Measurements from ENCODE around the gene CMTM1.

CMTM1 gene

DNA sequence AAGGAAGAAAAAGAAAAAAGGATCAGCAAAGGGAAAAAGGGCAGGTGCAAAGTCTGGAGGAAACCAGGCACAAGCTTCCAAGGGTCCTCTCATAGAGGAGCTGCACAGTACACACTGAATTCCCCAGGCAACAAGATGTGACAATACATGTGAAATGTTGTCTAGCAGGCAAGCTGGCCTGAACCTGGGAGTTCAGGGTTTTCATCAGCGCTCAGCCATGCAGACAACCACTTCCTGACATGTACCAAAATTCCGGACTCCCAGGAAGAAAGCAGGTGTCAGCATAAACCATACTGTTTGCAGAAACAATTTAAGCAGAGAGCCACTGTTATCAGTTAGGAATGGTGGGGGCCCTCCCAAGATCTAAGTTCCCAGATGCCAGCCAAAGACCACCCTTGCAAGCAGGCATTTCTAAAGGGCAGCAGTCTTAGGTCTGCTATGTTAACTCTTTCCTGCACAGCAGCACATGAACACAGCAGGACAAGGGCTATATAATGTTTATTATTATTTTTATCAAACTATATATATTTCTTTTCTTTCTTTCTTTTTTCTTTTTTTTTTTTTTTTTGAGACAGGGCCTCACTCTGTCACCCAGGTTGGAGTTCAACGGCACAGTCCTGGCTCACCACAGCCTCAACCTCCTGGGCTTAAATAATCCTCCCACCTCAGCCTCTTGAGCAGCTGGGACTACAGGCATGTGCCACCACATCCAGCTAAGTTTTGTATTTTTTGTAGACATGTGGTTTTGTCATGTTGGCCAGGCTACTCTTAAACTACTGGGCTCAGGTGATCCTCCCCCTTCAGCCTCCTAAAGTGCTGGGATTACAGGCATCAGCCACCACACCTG lies 26.4 kb upstream of the CMTM1 start:
- no peak for DNase-seq

DNA sequence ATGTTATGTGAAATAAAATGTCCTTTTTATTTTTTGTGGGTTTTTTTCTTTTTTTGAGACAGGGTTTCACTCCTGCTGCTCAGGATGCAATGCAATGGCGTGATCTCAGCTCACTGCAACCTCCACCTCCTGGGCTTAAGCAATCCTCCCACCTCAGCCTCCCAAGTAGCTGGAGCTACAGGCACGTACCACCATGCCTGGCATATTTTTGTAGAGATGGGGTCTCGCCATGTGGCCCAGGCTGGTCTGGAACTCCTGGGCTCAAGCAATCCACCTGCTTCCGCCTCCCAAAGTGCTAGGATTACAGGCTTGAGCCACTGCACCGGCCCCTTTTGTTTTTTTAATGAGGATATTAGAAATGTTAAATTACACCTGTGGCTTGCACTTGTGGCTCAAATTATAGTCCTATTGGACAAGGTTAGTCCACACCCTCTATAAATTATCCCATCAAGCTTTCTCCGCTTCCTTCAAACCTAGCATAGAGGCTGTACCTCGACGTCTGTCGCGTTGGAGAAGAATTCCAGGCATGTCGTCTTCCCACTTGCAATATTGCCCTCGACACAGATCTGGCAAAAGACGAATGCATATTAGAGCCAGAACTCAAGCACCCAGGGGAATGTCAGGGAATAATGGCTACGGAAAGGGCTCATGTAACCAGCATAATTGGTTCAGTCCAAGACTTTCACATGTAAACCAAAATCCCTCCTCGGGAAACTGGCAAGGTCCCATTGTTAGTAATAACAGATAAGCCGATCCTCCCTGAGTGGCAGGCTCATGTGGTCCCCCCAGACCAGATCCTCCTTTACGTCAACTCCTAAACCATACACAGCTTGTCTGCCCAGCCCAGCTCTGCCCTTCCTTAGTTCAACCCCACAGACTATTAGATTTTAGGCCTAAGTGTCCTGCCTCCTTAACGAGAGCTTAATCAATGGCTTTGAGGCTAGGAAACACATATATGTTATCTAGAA lies 24.6 kb upstream of the CMTM1 start:
- no peak for DNase-seq

DNA sequence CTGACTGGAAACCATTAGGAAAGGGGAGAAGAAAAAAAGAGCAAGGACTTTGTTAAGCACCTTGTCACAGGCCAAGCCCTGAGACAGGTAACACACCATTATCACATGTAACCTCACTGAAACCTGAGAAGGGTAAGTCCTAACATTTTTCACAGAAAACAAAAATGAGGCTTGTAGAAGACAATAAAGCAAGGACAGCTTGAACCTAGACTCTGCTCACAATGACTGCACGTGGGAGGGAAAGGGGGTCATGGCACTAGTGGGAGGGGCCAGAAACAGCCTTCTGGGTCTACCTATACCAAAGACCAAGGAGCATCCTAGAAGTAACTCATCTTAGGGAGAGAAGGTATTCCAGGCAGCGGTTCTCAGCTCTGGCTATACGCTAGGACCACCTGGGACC lies 23.8 kb upstream of the CMTM1 start:
- no peak for DNase-seq

DNA sequence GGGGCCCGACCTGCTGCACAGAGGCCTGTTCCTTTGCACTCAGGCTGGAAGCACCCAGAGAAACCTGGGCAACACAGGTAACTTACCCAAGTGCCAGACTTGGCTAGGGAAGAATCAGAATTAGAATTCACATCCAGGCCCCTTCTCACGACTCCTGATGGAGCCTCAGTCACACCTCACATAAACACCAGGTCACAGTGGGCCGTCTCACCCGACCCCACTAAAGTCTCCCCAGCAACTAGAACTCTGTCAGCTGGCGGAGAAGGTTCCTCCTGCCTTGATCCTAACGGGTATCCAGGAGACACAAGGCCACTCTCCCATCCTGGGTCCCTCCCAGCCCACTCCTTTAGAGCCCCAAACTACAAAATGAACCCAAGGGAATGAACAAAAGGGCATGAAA lies 22.7 kb upstream of the CMTM1 start:
- DNase-seq = no peak

DNA sequence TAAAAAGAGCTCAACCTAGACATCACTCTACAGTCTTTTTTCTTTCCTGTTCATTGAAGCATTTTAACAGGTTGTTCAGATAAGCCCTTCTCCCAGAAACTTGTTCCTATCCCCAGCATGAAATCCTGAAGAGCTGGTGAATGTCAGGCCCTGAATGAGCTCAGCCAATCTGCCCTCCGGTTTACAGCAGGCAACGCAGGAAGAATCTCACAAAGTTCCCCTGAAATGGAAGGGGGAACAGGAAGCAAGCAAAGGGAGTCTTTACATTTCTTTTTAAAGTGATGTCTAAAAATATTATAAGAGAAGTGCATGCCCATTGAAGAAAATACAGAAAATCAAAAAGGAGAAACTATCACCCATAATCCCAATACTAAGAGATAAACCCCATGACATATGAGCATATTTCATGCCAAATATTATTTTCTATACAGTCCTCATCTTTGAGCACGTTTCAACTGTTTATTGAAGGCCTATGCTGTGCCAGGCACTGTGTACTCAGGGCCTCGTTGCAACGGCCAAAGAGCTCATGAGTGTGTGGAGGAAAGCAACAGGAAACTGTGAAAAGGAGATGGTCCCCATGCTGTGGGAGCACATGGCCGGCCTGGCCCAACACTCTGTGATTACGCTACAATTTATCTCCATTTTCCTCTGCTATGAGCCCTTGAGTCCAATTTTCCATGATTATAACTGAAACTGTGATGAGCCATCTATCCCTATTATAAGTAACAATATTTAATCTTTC lies 22.1 kb upstream of the CMTM1 start:
- no peak for DNase-seq

DNA sequence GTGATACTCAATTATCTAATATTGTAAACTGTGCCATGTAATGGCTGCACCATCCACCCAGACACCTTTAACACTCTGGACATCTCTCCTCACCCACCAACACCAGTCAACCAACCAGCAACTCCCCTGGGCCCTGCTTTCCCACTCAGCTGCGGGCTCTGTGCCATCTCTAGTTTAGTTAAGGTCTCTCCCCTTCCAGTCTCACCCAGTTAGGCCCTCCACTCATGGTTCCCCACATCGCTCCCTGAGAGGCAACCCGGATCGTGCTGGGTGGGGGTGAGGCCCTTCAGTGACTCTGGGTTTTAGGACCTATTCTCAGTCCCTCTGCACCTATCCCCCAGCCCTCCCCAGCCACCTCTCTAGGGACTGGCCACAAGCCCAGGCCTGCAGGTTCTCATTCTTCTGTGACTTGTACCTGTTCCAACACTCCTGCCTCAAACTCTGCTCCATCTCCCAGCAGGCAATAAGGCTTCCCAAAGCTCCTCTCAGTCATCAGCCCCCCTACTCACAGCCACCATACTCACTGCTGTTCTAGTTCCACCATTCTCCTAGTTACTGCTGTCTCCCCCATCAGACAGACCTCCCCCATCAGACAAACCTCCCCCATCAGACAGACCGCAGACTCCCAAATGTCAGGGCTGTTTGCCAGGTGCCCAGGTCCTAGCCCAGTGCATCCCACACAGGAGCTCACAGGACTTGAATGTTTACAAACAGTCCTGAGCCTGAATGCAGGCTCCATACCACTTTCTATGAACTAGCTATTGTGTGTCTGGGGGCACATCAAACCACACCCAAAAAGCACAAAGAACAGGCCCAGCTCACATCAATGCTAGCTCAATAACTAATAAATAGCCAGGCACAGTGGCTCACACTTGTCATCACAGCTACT lies 18.9 kb upstream of the CMTM1 start:
- DNase-seq = no peak

DNA sequence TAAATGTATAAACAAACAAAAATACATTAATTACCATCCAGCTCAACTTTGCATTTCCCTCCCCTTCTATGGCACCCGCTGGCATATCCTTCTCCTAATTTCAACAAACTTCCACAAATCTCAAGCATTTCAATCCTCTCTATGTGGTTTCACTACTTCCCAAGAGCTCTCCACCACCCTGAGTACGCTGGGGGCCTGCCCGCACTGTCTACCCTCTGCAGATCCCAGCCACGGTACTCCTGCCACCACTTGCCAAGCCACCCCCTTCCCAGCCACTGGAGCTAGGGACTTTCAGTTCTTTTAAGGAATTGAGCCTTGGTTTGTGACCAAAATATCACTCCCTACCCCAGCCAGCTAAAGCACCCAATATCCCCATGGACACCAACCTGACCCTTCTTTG lies 18.2 kb upstream of the CMTM1 start:
- no peak for DNase-seq

DNA sequence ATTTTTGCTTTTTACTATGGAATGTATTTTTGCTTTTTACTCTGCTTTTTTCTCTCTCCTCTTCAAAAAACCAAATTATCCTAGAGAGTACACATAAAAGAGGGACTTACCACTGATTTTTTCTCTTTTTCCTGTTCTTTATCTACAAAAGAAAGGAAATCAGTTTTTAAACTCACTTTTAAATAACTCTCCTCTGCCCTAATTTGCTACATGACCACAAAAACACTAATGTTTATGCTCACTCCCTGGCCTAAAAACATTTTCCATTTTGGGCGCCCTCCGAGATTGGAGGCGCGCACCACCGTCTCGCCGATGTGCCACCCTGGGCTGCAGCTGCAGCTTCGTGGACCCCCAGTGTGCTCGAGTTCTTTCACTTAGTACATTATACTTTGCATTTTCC lies 17.4 kb upstream of the CMTM1 start:
- DNase-seq = peak in 1 of 6 experiments; percentile 52

DNA sequence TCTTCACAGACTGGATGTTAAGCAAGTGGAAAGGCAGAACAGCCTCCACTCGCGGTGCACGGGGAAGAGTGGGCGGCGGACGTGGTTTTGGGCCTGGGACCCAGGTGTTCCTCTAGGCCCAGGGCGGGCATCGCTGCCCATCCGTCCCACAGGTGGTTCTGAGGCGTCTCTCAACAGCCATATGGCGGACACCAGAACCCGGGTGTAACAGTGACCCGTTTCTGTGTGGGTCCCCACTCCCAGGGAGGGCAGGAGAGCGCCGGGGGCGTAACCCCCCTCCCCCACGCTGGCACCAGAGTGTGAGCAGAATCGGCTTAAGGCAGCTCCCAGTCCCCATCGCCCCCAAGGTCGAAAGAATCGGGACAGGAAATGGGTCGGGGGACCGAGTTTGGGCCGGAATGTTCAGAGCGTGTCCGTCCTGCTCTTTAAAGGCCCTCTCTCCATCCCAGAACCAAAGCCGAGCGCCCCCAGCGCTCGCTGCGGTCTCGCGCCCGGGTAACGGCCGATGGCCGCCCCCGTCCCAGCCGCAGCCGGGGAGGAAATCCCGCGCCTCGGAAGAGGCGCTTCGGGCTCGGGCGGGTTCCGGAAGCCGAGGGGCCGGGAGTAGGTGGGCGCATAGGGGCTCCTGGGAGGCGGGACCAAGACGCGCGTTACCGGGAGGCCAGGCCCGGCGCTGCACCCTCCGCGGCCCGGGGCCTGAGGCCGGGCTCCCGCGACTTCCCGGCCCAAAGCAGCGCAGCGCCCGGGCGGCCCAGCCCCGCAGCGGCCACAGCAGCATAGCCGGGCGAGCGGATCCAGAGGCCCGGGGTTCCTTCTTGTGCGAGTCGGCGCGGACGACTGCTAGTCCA lies 16.7 kb upstream of the CMTM1 start, which contains the start of gene TK2:
Gene TK2, minus strand, starts transcription at position 839 of the 848 bp plus-strand sequence. Its CDS starts 61 bp downstream, at position 778.
- peak; percentile 26 to 78 (median 48) for DNase-seq

DNA sequence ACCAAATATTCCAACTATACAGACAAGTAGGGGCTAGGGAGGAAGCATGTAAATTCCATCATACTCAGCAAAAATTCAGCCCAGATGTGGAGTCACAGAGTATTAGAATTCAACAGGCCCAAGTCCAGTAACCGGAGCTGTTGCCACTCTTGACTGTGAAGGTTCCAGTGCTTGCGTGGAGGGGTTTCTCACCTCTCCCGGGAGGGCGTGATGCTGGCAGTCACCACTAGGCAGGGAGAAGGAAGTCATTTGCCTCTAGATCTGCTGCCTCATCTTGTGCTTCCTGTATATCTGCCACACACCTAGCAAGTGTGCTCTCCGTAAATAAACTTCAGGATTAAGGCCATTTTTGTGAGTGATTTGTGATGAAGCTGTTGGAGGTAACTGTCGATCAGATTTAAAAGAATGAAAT lies 14.9 kb upstream of the CMTM1 start:
- peak; percentile 23 to 60 (median 52) for DNase-seq

DNA sequence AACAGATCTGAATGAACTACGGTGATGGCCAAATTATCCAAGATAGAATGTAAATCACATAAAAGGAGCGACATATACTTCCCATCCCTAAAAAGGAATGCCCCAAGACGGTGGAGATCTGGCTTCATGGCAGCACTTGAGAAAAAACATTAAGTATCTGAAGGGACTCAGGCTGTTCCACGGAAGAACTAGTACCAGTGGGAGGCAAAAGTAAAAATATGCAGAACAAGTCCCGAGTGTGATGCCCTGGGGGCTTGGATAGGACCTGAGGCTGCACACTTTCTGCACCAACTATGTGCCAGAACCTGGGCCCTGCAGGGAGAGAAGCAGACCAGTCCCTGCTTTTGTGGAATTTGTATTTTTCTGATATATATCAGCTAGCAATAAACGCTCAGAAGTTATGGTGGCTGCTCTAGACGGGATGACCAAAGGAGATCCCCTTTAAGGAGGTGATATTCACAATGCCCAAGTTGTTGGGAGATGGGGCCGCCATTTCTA lies 14.4 kb upstream of the CMTM1 start:
- DNase-seq = peak in 2 of 6 experiments; percentile 36 to 54

DNA sequence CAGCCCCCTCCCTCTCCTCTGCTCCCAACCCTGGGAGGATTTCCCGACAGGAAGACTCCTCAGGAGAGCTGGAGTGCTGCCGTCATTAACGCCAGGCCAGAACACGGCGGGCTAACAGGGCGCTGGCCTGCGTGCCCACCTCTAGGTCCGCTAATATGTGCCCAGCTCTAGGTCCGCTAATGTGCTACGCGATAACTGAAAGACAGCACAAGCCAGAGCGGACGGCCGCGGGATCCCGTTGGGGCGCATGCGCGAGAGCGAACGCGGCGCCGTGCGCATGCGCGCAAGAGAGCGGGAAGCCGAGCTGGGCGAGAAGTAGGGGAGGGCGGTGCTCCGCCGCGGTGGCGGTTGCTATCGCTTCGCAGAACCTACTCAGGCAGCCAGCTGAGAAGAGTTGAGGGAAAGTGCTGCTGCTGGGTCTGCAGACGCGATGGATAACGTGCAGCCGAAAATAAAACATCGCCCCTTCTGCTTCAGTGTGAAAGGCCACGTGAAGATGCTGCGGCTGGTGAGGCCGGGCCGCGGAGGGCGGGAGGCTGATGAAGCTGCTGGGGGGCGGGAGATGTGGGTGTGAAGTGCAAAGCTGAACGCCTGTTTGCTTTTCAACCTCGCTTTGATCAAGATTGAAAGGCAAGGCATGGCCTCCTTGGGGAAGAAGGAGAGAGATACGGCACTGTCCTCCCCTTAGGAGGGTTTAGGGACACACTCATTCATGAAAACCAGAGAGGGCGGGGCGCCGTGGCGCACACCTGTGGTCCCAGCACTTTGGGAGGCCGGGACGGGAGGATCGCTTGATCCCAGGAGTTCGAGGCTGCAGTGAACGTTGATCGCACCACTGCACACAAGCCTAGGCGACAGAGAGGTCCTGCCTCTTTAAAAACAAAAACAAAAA lies 13.7 kb upstream of the CMTM1 start, which contains the start of gene CKLF:
Gene CKLF, plus strand, starts transcription at position 291 of the 892 bp plus-strand sequence. Its CDS starts 140 bp downstream, at position 431.
- DNase-seq = peak; percentile 79 to 92 (median 84)

DNA sequence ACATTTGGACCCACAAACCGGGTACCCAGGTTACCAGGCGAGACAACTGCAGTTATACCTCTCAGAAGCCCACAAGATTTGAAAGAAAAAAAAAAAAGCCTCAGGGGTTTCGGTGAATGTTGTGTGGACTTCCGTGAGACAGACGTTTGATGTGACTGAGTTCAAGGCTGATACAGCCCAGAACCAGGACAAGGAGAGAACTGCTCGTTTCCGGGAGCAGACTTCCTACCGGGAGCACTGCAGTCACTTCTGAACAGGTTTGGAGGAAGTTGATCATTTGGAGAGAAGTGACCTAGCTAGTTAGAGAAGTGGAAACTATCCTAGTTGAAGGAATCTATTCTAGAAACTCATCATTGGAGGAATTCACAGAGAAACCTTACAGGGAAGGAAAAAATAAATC lies 13.0 kb upstream of the CMTM1 start:
- peak in 1 of 6 experiments; percentile 6 for DNase-seq

DNA sequence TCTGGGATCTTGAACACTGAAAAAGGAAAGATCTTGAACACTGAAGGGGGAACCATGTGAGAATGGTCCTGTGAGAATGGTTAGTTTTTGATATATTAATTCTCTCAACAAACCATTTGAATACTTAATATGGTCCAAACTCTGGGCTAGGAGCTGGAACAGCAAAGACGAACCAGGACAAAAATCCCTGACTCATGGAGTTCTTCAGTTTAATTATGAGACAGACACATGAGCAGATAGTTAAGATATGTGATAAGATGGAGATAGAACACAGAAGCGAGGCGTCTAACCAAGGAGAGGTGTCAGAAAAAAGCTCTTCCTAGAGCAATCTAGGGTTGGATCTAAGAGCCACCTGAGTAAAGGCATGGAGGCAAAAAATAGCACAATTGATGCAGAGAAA lies 12.2 kb upstream of the CMTM1 start:
- DNase-seq = no peak

DNA sequence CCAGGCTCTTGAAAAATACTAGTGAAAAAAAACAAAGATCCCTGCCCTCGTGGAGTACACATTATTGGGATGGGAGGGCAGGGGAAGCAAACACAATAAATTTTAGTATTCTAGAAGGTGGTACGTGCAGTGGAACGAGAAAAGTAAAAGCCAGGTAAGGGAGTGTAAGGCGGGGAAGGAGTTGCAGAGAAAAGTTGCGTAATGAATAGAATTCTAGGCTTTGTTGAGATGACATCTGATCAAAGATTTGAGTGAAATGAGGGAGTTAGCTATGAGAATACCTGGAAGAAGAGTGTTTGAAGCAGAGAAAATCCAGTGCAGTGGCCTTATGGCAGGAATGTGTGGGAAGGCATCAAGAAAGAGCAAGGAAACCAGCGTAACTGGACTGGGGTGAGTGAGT lies 11.7 kb upstream of the CMTM1 start:
- DNase-seq = no peak

DNA sequence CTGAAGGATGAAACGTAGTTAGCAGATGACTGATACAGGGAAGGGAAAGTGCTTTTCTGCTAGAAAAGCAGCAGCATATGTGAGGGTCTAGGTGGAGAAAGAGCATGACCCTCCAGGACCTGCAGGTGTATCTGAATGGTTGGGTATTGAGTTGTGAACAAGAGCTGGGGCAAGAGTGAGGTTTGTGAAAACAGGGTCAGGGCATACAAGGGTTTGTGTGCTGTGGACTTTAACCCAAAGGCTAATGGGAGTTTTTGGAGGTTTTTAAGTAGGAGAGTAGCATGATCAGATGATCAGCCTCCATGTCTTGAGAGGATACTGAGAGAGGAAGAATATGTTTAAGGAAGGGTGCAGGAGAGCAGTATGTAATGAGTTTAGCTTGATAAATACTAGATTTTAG lies 6.1 kb upstream of the CMTM1 start:
- no peak for DNase-seq

DNA sequence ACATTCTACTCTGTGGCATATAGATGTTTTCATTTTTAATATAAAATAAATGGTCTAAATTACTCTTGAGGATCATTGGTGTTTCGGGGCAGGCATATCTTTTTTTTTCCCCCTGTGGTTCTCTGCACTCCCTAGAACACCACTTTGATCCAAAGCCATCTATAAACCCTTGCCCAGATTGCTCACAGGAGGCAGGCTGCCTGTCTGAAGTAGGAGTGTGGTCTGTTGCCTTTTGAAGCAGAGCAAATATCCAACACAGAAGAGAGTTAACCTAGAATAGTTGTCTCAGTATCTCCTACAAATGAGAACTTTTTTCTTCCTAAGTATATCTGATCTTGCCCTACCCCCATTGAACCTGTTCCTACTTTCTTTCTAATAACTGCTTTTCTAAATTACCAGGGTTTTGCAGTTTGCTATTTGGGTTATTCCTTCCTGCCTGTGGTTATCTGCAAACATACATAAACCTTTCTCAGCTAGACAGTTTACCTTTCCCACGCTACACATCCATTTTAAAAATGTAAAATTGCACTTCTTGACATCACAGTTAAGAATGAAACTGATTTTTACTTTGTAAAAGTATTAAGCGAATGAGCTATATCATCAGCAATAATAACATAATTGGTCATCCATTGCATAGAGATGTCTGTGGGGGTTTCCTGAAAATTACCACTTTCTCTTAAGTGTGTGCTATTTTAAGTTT lies 4.7 kb upstream of the CMTM1 start:
- no peak for DNase-seq

DNA sequence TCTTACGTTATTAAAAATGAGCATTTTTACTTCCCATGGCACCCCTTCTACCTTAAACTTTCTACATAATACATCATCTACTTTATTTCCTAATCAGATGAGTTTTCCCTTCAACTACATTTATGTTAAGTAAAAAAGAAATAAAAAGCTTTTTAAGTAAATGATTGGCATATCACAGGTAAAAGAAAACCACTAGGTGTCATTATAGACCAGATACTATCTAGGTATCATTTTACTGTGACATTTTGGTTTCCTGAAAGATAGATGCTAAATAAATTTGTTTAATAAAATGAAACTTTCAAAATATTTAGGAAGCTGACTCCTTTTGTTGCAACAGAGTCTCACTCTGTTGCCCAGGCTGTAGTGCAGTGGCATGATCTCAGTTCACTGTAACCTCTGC lies 3.8 kb upstream of the CMTM1 start:
- DNase-seq = peak in 3 of 6 experiments; percentile 22 to 40 (median 35)

DNA sequence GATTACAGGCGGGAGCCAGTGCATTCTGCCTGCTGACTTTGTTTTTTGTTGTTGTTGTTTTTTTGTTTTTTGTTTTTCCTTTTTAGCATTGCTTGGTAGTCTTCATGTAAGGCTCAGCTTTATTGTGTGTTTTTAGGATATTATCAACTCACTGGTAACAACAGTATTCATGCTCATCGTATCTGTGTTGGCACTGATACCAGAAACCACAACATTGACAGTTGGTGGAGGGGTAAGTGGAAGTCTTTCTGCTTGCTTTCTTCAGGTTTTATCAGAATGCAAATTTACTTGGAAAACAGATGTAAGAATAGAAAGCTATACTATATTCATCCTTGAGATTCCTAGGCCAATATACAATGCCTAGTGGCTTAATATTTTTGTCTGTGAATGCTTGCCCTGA lies 3.3 kb upstream of the CMTM1 start:
- DNase-seq = no peak
